Lower leg skin (tissue), 4 donors: ENCODE measurements around the gene RNF207. TPM values are rescaled to one million over a fixed set of nuclear protein-coding genes. Genes with fewer than 3 reads are reported as not detected.
A peak's percentile ranks its signal among the peaks of the same experiment; 100 is the strongest.

Experiments used
- DNase-seq, 2 donors: peaks; one replicate each; pipeline ENCODE4 v3.0.0-alpha.2; 2019; ENCODE audit warnings: low spot score in 2 of 2
- H3K4me3 ChIP-seq: fragments of 200-600 bp; sonication (generic); 2 replicates; pipeline ENCODE4 v1.5.1; 2017; ENCODE audit warnings: mild to moderate bottlenecking, low read depth; ENCODE audit not compliant: poor library complexity, severe bottlenecking
- CTCF ChIP-seq, 3 donors: fragments of 450-650 bp; IDR thresholded peaks; one replicate each; pipeline ENCODE4 v1.5.1; 2016; ENCODE audit warnings: antibody characterized with exemption in 3 of 3, mild to moderate bottlenecking in 3 of 3, moderate library complexity in 2 of 3
- POLR2A ChIP-seq, 2 donors: fragments of 450-650 bp; IDR thresholded peaks; one replicate each; pipeline ENCODE4 v1.6.1; 2016 to 2017; ENCODE audit warnings: antibody characterized with exemption in 2 of 2, mild to moderate bottlenecking in 1 of 2, moderate library complexity in 1 of 2
- WGBS, 2 donors: methylation state at CpG; one replicate each; pipeline ENCODE4 v1.1.5; 2018; 5-methylcytosine and 5-hydroxymethylcytosine counted together
- intact Hi-C: fragments of 100-400 bp; cut with DNase I; formaldehyde crosslinking; loops from one replicate; pipeline ENCODE4 v1.15.0; 2023; ENCODE audit warnings: low total_unique reads
- total RNA-seq, 4 donors: library from RNA; depleted of rRNA; stranded (reverse); fragments of >200 nt; gene quantifications; one replicate each; pipeline ENCODE4 v1.1.0, GENCODE V29; 2016

Gene RNF207
- total RNA-seq, 4 donors from 2014 or later: 5.0 to 10.4 (median 7.7) TPM

GRCh38 chr1:6259491-6260362, 53.8 kb downstream of the RNF207 start:
- intact Hi-C loops: no loop called here
- H3K4me3 ChIP-seq: peak overlapping the region; percentile 46
- 12 to 19% methylated on average over 9 to 12 of the region's 46 CpGs for WGBS, 2 donors
- TF ChIP-seq CTCF (IDR thresholded peaks at IDR 0.05): no peak
- TF ChIP-seq POLR2A (IDR thresholded peaks at IDR 0.05): no peak
- DNase-seq: peak; percentile 84 to 98

- TF ChIP-seq CTCF (IDR thresholded peaks at IDR 0.05): no peak
- TF ChIP-seq POLR2A (IDR thresholded peaks at IDR 0.05): no peak
- peak overlapping the region; percentile 46 for H3K4me3 ChIP-seq
- DNase-seq: no peak
- WGBS, 2 donors: 3% methylated on average over 29 of the region's 61 CpGs; no CpG with 5 or more reads in 1 of the 2 donors
- intact Hi-C loops: no loop called here
Measured at GRCh38 chr1:6260433-6260934, 54.6 kb downstream of the RNF207 start.

DNA sequence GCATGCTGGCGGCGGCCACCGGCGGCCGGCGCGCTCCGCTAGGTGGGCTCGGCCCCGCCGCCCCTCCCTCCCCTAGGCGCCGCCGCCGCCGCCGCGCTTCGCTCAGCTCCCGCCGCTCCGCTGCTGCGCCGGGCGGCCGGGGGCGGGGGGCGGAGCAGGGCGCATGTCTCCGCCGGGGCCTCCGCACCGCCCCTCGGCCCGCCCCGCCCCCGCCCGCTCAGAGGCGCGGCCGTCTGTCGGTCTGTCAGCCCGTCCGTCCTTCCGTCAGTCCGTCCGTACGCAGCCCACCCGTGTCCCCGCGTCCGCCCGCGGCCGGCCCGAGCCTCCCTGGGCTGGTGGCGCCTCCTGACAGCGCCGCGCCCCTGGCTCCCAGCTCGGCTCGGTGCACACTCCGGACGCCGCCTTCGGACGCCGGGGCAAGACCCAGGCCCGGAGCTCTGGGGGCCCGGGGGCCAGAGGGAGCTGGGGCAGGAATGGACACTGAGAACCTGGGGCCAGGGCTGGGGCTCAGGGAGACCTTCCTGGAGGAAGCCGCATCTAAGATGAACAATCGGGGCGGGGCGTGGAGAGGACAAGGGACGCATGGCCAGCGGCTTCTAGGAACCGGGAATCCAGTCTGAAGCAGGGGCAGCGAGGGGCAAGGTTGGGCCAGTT, 55.2 kb downstream of the RNF207 start, which contains the start of gene GPR153:
TSS of gene GPR153 (minus strand) at position 138 of the 654 bp plus-strand sequence. CDS start 6,193 bp downstream, outside the sequence.
- intact Hi-C loops: no loop called here
- DNase-seq: peak in 1 of 2 donors; percentile 92
- TF ChIP-seq CTCF (IDR thresholded peaks at IDR 0.05) (no peak), POLR2A (IDR thresholded peaks at IDR 0.05) (no peak)
- H3K4me3 ChIP-seq: peak within 1 kb of the TSS; percentile 46
- WGBS, 2 donors: 2 to 9% methylated on average over 14 to 36 of the region's 78 CpGs

GRCh38 chr1:6261615-6261995, 55.7 kb downstream of the RNF207 start:
- 28 to 30% methylated on average over 8 to 13 of the region's 15 CpGs for WGBS, 2 donors
- intact Hi-C loops: no loop called here
- DNase-seq: no peak
- H3K4me3 ChIP-seq: no peak overlapping the region
- no peak for TF ChIP-seq CTCF (IDR thresholded peaks at IDR 0.05)
- no peak for TF ChIP-seq POLR2A (IDR thresholded peaks at IDR 0.05)

DNA sequence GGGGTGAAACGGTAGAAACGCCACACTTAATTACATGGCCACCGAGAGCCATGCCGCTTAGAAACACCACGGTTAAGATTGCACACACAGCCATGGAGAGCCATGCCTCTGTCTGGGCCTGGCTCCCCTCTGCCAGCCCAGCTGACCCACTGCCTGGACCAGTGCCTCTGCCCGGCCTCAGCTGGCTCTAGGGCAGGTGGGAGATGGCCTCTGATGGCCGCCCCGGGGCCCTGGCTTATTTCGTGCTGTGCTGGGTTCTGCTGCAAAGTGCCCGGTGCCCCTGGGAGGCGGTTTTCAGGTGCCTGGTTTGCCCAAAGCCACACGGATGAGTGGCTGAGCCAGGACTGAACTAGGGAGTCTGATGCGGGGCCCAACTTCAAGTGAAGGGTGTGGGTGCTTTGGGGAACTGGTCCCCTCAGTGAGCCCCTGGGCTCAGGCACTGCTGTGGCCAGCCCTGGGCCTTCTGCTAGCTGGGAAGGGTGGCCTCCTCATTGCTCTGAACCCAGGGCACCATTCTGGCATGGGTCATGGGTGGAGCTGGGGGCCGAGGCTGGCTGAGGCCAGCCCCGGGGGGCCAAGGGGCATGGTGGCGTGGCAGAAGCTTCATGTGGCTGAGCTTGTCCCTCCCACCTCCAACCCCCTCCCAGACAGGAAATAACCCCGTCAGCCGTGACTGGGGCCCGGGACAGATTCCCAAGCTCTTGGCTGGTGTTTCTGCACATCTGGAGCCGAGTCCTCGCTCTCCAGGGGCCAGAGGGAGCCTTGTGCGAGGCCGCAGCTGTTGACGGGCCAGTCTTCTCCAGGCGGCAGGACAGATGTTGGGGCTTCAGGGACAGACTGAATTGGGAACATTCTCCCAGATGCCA, 56.9 kb downstream of the RNF207 start:
- no peak overlapping the region for H3K4me3 ChIP-seq
- no peak for DNase-seq
- 64 to 71% methylated on average over 20 of the region's 25 CpGs for WGBS, 2 donors
- intact Hi-C loops: no loop called here
- no peak for TF ChIP-seq CTCF (IDR thresholded peaks at IDR 0.05)
- no peak for TF ChIP-seq POLR2A (IDR thresholded peaks at IDR 0.05)
